ENCODE results near the gene ZNF492. TPM values are rescaled to one million over a fixed set of nuclear protein-coding genes. Genes with fewer than 3 reads are reported as not detected.
"Not testable (repeated sequence)": the region's sequence is repeated elsewhere in the genome, so short reads cannot be mapped to it uniquely, and the experiment has no call there.

ZNF492 gene
- total RNA-seq, 1 experiment from 2014 or later = not detected

GRCh38 chr19:22627526-22627925 lies 6.6 kb upstream of the ZNF492 start:
- no TSS peak for BruUV-seq (replicated peaks)
- TF ChIP-seq, protein P1, sequence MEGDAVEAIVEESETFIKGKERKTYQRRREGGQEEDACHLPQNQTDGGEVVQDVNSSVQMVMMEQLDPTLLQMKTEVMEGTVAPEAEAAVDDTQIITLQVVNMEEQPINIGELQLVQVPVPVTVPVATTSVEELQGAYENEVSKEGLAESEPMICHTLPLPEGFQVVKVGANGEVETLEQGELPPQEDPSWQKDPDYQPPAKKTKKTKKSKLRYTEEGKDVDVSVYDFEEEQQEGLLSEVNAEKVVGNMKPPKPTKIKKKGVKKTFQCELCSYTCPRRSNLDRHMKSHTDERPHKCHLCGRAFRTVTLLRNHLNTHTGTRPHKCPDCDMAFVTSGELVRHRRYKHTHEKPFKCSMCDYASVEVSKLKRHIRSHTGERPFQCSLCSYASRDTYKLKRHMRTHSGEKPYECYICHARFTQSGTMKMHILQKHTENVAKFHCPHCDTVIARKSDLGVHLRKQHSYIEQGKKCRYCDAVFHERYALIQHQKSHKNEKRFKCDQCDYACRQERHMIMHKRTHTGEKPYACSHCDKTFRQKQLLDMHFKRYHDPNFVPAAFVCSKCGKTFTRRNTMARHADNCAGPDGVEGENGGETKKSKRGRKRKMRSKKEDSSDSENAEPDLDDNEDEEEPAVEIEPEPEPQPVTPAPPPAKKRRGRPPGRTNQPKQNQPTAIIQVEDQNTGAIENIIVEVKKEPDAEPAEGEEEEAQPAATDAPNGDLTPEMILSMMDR (conservative IDR thresholded peaks at IDR 0.05; ENCODE audit: low read depth, low read length) = no peak
- no peak for TF ChIP-seq EZH2 (IDR thresholded peaks at IDR 0.05; ENCODE audit: borderline replicate concordance, low read depth, low read length, poor library complexity, severe bottlenecking)
- ChIA-PET POLR2A (ENCODE audit: low non-redundant PET) (no interaction called here), CTCF (no interaction called here)
- Histone ChIP-seq H3K27me3 (replicated peaks; ENCODE audit: insufficient read depth, low read depth, low read length, poor library complexity) (no peaks in the 10 kb centered on the region), H3K4me1 (ENCODE audit: insufficient read depth, low read length, poor library complexity, severe bottlenecking) (no peaks in the 10 kb centered on the region), H3K36me3 (ENCODE audit: insufficient read depth, low read length, poor library complexity, severe bottlenecking) (no peaks in the 10 kb centered on the region), H3K4me3 (ENCODE audit: low read depth, low read length, poor library complexity, severe bottlenecking) (no peak overlapping the region), H3K27ac (ENCODE audit: low read depth, low read length, poor library complexity, severe bottlenecking) (no peak overlapping the region), H3K9me3 (ENCODE audit: low read depth, low read length, poor library complexity, severe bottlenecking) (peaks cover 51% of the 10 kb centered on the region)
- intact Hi-C loops (cut with micrococcal nuclease; ENCODE audit: unreplicated experiment) = no loop called here
- DNase-seq (ENCODE audit: low spot score) = no peak

DNA sequence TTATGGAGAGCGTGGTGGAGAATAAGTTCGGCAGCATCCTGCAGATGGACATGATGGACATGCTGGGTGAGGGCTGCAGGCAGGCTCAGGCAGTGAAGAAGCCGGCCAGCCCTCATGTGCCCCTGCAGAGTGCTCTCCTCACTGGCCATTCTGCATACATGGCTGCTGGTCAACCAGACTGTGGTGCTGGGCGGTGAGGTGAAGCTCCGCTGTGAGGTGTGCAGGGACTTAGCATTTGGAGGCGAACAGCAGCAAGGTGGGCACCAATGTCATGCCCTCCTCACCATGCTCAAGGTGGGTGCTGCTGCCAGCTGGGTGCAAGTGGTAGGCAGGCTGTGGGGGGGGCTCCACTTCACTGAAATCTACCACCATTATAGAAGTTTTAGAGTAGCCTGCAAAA lies 5.7 kb upstream of the ZNF492 start:
- no TSS peak for BruUV-seq (replicated peaks)
- no peaks in the 10 kb centered on the region for H3K4me1 ChIP-seq (ENCODE audit: insufficient read depth, low read length, poor library complexity, severe bottlenecking)

GRCh38 chr19:22634450-22634827 lies 315 bp downstream of the ZNF492 start:
- intact Hi-C loops (cut with micrococcal nuclease; ENCODE audit: unreplicated experiment) = no loop called here
- no peak for DNase-seq (ENCODE audit: low spot score)
- no peaks in the 10 kb centered on the region for H3K4me1 ChIP-seq (ENCODE audit: insufficient read depth, low read length, poor library complexity, severe bottlenecking)
- peaks cover 13% of the 10 kb centered on the region for H3K9me3 ChIP-seq (ENCODE audit: low read depth, low read length, poor library complexity, severe bottlenecking)
- TF ChIP-seq, protein P1 (conservative IDR thresholded peaks at IDR 0.05; ENCODE audit: low read depth, low read length) = no peak
- TF ChIP-seq EZH2 (IDR thresholded peaks at IDR 0.05; ENCODE audit: borderline replicate concordance, low read depth, low read length, poor library complexity, severe bottlenecking) = no peak
- no peaks in the 10 kb centered on the region for H3K27me3 ChIP-seq (replicated peaks; ENCODE audit: insufficient read depth, low read depth, low read length, poor library complexity)
- H3K27ac ChIP-seq (ENCODE audit: low read depth, low read length, poor library complexity, severe bottlenecking) = no peak overlapping the region
- ChIA-PET CTCF (no interaction called here), POLR2A (ENCODE audit: low non-redundant PET) (no interaction called here)
- H3K36me3 ChIP-seq (ENCODE audit: insufficient read depth, low read length, poor library complexity, severe bottlenecking) = no peaks in the 10 kb centered on the region
- no TSS peak for BruUV-seq (replicated peaks)
- no peak overlapping the region for H3K4me3 ChIP-seq (ENCODE audit: low read depth, low read length, poor library complexity, severe bottlenecking)

More for the DNA sequence above, 5.7 kb upstream of the ZNF492 start:
- H3K27ac ChIP-seq (ENCODE audit: low read depth, low read length, poor library complexity, severe bottlenecking) = no peak overlapping the region
- no peaks in the 10 kb centered on the region for H3K27me3 ChIP-seq (replicated peaks; ENCODE audit: insufficient read depth, low read depth, low read length, poor library complexity)
- TF ChIP-seq, protein P1 (conservative IDR thresholded peaks at IDR 0.05; ENCODE audit: low read depth, low read length) = no peak
- TF ChIP-seq EZH2 (IDR thresholded peaks at IDR 0.05; ENCODE audit: borderline replicate concordance, low read depth, low read length, poor library complexity, severe bottlenecking) = no peak
- intact Hi-C loops (cut with micrococcal nuclease; ENCODE audit: unreplicated experiment) = no loop called here
- peaks cover 57% of the 10 kb centered on the region for H3K9me3 ChIP-seq (ENCODE audit: low read depth, low read length, poor library complexity, severe bottlenecking)
- H3K36me3 ChIP-seq (ENCODE audit: insufficient read depth, low read length, poor library complexity, severe bottlenecking) = no peaks in the 10 kb centered on the region
- ChIA-PET CTCF (no interaction called here), POLR2A (ENCODE audit: low non-redundant PET) (no interaction called here)
- DNase-seq (ENCODE audit: low spot score) = no peak
- H3K4me3 ChIP-seq (ENCODE audit: low read depth, low read length, poor library complexity, severe bottlenecking) = no peak overlapping the region

- H3K27me3 ChIP-seq (replicated peaks; ENCODE audit: insufficient read depth, low read depth, low read length, poor library complexity); BruUV-seq (replicated peaks): not testable (repeated sequence)
Observed at GRCh38 chr19:22685493-22685892, 51.4 kb downstream of the ZNF492 start.

DNA sequence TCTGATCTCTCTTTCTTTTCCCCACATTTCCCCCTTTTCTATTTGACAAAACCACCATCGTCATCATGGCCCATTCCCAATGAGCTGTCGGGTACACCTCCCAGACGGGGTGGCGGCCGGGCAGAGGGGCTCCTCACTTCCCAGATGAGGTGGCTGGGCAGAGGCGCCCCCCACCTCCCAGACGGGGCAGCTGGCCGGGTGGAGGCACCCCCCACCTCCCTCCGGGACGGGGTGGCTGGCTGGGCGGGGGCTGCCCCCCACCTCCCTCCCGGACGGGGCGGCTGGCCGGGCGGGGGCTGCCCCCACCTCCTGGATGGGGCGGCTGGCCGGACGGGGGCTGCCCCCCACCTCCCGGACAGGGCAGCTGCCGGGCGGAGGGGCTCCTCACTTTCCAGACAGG lies 68.5 kb downstream of the ZNF492 start:
- H3K36me3 ChIP-seq (ENCODE audit: insufficient read depth, low read length, poor library complexity, severe bottlenecking); DNase-seq (ENCODE audit: low spot score); H3K4me1 ChIP-seq (ENCODE audit: insufficient read depth, low read length, poor library complexity, severe bottlenecking); H3K4me3 ChIP-seq (ENCODE audit: low read depth, low read length, poor library complexity, severe bottlenecking); POLR2A ChIA-PET (ENCODE audit: low non-redundant PET); H3K27me3 ChIP-seq (replicated peaks; ENCODE audit: insufficient read depth, low read depth, low read length, poor library complexity); intact Hi-C loops (cut with micrococcal nuclease; ENCODE audit: unreplicated experiment); BruUV-seq (replicated peaks); CTCF ChIA-PET; H3K27ac ChIP-seq (ENCODE audit: low read depth, low read length, poor library complexity, severe bottlenecking): not testable (repeated sequence)
- H3K9me3 ChIP-seq (ENCODE audit: low read depth, low read length, poor library complexity, severe bottlenecking) = peaks cover 27% of the 10 kb centered on the region

More at GRCh38 chr19:22685493-22685892, 51.4 kb downstream of the ZNF492 start:
- CTCF ChIA-PET; H3K4me1 ChIP-seq (ENCODE audit: insufficient read depth, low read length, poor library complexity, severe bottlenecking); DNase-seq (ENCODE audit: low spot score); H3K36me3 ChIP-seq (ENCODE audit: insufficient read depth, low read length, poor library complexity, severe bottlenecking); H3K27ac ChIP-seq (ENCODE audit: low read depth, low read length, poor library complexity, severe bottlenecking); intact Hi-C loops (cut with micrococcal nuclease; ENCODE audit: unreplicated experiment); H3K4me3 ChIP-seq (ENCODE audit: low read depth, low read length, poor library complexity, severe bottlenecking); POLR2A ChIA-PET (ENCODE audit: low non-redundant PET): not testable (repeated sequence)
- peaks cover 30% of the 10 kb centered on the region for H3K9me3 ChIP-seq (ENCODE audit: low read depth, low read length, poor library complexity, severe bottlenecking)

- intact Hi-C loops (cut with micrococcal nuclease; ENCODE audit: unreplicated experiment); H3K4me1 ChIP-seq (ENCODE audit: insufficient read depth, low read length, poor library complexity, severe bottlenecking); BruUV-seq (replicated peaks); DNase-seq (ENCODE audit: low spot score); H3K36me3 ChIP-seq (ENCODE audit: insufficient read depth, low read length, poor library complexity, severe bottlenecking); H3K27ac ChIP-seq (ENCODE audit: low read depth, low read length, poor library complexity, severe bottlenecking); H3K4me3 ChIP-seq (ENCODE audit: low read depth, low read length, poor library complexity, severe bottlenecking); CTCF ChIA-PET; POLR2A ChIA-PET (ENCODE audit: low non-redundant PET); H3K27me3 ChIP-seq (replicated peaks; ENCODE audit: insufficient read depth, low read depth, low read length, poor library complexity): not testable (repeated sequence)
- H3K9me3 ChIP-seq (ENCODE audit: low read depth, low read length, poor library complexity, severe bottlenecking) = peaks cover 25% of the 10 kb centered on the region
Observed at GRCh38 chr19:22703096-22703495, 69.0 kb downstream of the ZNF492 start.
